Measurements from ENCODE around the gene CUL7. TPM values are rescaled to one million over a fixed set of nuclear protein-coding genes. Genes with fewer than 3 reads are reported as not detected.
A peak's percentile ranks its signal among the peaks of the same experiment; 100 is the strongest.

Gene CUL7
- total and polyA plus RNA-seq, 2 donors (not counting 1 experiment from before 2014, with no cell fraction given) = 21.4 to 60.3 TPM

GRCh38 chr6:43097098-43097489 lies 43.4 kb upstream of the CUL7 start:
- H3K79me2 ChIP-seq (ENCODE audit: control insufficient read depth, insufficient read depth, low read length) = peaks cover 4% of the 10 kb centered on the region
- peak overlapping the region; percentile 48 for H3K27ac ChIP-seq (ENCODE audit: insufficient read depth, low read length)
- TF ChIP-seq CTCF (conservative IDR thresholded peaks at IDR 0.05 in 1 of 2, IDR thresholded peaks at IDR 0.05 in 1 of 2; ENCODE audit: low read depth in 1 of 2, low read length in 2 of 2) (no peak), EZH2 (IDR thresholded peaks at IDR 0.05; ENCODE audit: low read length, missing control alignments) (no peak)
- H3K36me3 ChIP-seq (ENCODE audit: control insufficient read depth, insufficient read depth, low read length) = no peaks in the 10 kb centered on the region
- peak overlapping the region; percentile 67 for H3K4me2 ChIP-seq (ENCODE audit: extremely low read depth, insufficient read depth, low read length)
- no peak overlapping the region for H2AFZ ChIP-seq (ENCODE audit: low read length)
- peaks cover 20% of the 10 kb centered on the region for H3K4me1 ChIP-seq (ENCODE audit: control insufficient read depth, extremely low read depth, insufficient read depth, low read length)
- H3K4me3 ChIP-seq (replicated peaks in 1 of 4; ENCODE audit: control extremely low read depth in 1 of 4, insufficient read depth in 1 of 4, low read depth in 3 of 4, low read length in 4 of 4) = no peak overlapping the region
- no peaks in the 10 kb centered on the region for H4K20me1 ChIP-seq (ENCODE audit: control insufficient read depth, extremely low read depth, insufficient read depth, low read length)
- H3K9ac ChIP-seq (ENCODE audit: insufficient read depth, low read length) = no peak overlapping the region
- DNase-seq (ENCODE audit: low read depth in 2 of 2) = no peak
- no peaks in the 10 kb centered on the region for H3K9me3 ChIP-seq (ENCODE audit: control insufficient read depth, insufficient read depth, low read depth, low read length)
- H3K27me3 ChIP-seq (ENCODE audit: control insufficient read depth, insufficient read depth, low read length) = no peaks in the 10 kb centered on the region

- Histone ChIP-seq H3K9ac (ENCODE audit: insufficient read depth, low read length) (no peak overlapping the region), H3K27ac (ENCODE audit: insufficient read depth, low read length) (peak overlapping the region; percentile 48), H3K4me2 (ENCODE audit: extremely low read depth, insufficient read depth, low read length) (peak overlapping the region; percentile 67), H3K4me1 (ENCODE audit: control insufficient read depth, extremely low read depth, insufficient read depth, low read length) (peaks cover 20% of the 10 kb centered on the region), H3K9me3 (ENCODE audit: control insufficient read depth, insufficient read depth, low read depth, low read length) (no peaks in the 10 kb centered on the region), H3K36me3 (ENCODE audit: control insufficient read depth, insufficient read depth, low read length) (no peaks in the 10 kb centered on the region), H4K20me1 (ENCODE audit: control insufficient read depth, extremely low read depth, insufficient read depth, low read length) (no peaks in the 10 kb centered on the region), H3K79me2 (ENCODE audit: control insufficient read depth, insufficient read depth, low read length) (peaks cover 4% of the 10 kb centered on the region), H2AFZ (ENCODE audit: low read length) (no peak overlapping the region), H3K4me3 (replicated peaks in 1 of 4; ENCODE audit: control extremely low read depth in 1 of 4, insufficient read depth in 1 of 4, low read depth in 3 of 4, low read length in 4 of 4) (peak overlapping the region in 2 of 4 experiments; percentile 19 to 20), H3K27me3 (ENCODE audit: control insufficient read depth, insufficient read depth, low read length) (no peaks in the 10 kb centered on the region)
- DNase-seq (ENCODE audit: low read depth in 2 of 2) = peak; percentile 95 to 96
- TF ChIP-seq CTCF (conservative IDR thresholded peaks at IDR 0.05 in 1 of 2, IDR thresholded peaks at IDR 0.05 in 1 of 2; ENCODE audit: low read depth in 1 of 2, low read length in 2 of 2) (no peak), EZH2 (IDR thresholded peaks at IDR 0.05; ENCODE audit: low read length, missing control alignments) (no peak)
Measured at GRCh38 chr6:43096451-43097097, 42.9 kb upstream of the CUL7 start.

GRCh38 chr6:43095939-43096338 lies 42.3 kb upstream of the CUL7 start:
- Histone ChIP-seq H3K9me3 (ENCODE audit: control insufficient read depth, insufficient read depth, low read depth, low read length) (no peaks in the 10 kb centered on the region), H3K27ac (ENCODE audit: insufficient read depth, low read length) (peak overlapping the region; percentile 40), H3K27me3 (ENCODE audit: control insufficient read depth, insufficient read depth, low read length) (no peaks in the 10 kb centered on the region), H2AFZ (ENCODE audit: low read length) (no peak overlapping the region), H4K20me1 (ENCODE audit: control insufficient read depth, extremely low read depth, insufficient read depth, low read length) (no peaks in the 10 kb centered on the region), H3K4me3 (replicated peaks in 1 of 4; ENCODE audit: control extremely low read depth in 1 of 4, insufficient read depth in 1 of 4, low read depth in 3 of 4, low read length in 4 of 4) (peak overlapping the region in 1 of 4 experiments; percentile 21), H3K79me2 (ENCODE audit: control insufficient read depth, insufficient read depth, low read length) (peaks cover 4% of the 10 kb centered on the region), H3K4me1 (ENCODE audit: control insufficient read depth, extremely low read depth, insufficient read depth, low read length) (peaks cover 20% of the 10 kb centered on the region), H3K4me2 (ENCODE audit: extremely low read depth, insufficient read depth, low read length) (peak overlapping the region; percentile 67), H3K9ac (ENCODE audit: insufficient read depth, low read length) (no peak overlapping the region), H3K36me3 (ENCODE audit: control insufficient read depth, insufficient read depth, low read length) (no peaks in the 10 kb centered on the region)
- no peak for TF ChIP-seq EZH2 (IDR thresholded peaks at IDR 0.05; ENCODE audit: low read length, missing control alignments)
- no peak for TF ChIP-seq CTCF (conservative IDR thresholded peaks at IDR 0.05 in 1 of 2, IDR thresholded peaks at IDR 0.05 in 1 of 2; ENCODE audit: low read depth in 1 of 2, low read length in 2 of 2)
- DNase-seq (ENCODE audit: low read depth in 2 of 2) = no peak
